Colonic mucosa (tissue), 4 donors: Measurements from ENCODE around the gene SETDB1. TPM values are rescaled to one million over a fixed set of nuclear protein-coding genes. Genes with fewer than 3 reads are reported as not detected.

ENCODE experiments used
- DNase-seq: peaks from one replicate; pipeline ENCODE4 v3.0.0-alpha.2; 2020
- H3K27ac ChIP-seq: fragments of 200-600 bp; one replicate; pipeline ENCODE4 v1.8.0; 2021
- H3K27me3 ChIP-seq: fragments of 200-600 bp; one replicate; pipeline ENCODE4 v1.8.0; 2021
- H3K36me3 ChIP-seq: fragments of 200-600 bp; one replicate; pipeline ENCODE4 v1.8.0; 2021
- H3K4me1 ChIP-seq: fragments of 200-600 bp; one replicate; pipeline ENCODE4 v1.8.0; 2021; ENCODE audit warnings: mild to moderate bottlenecking
- H3K4me3 ChIP-seq: fragments of 200-600 bp; one replicate; pipeline ENCODE4 v1.8.0; 2021
- H3K9ac ChIP-seq, 2 donors: one replicate each; pipeline ENCODE4 v1.7.0; 2013; ENCODE audit warnings: control low read depth in 2 of 2, low read depth in 2 of 2, low read length in 2 of 2
- H3K9me3 ChIP-seq: fragments of 200-600 bp; one replicate; pipeline ENCODE4 v1.8.0; 2021
- intact Hi-C: fragments of 100-400 bp; cut with DNase I; formaldehyde crosslinking; loops from one replicate; pipeline ENCODE4 v1.14.1; 2022
- total RNA-seq, 2 donors: library from RNA; stranded (reverse); fragmentation: NEBNext Ultra II Directional in 1 of 2; extraction: Animal tissue kit (Norgen Biotek cat#: 25700) in 1 of 2; gene quantifications; one replicate each; pipeline ENCODE4 v1.2.1, GENCODE V29; 2021
- TF ChIP-seq, protein P1 (sequence below): fragments of 200-600 bp; IDR thresholded peaks from one replicate; pipeline ENCODE4 v1.8.0; 2022; ENCODE audit warnings: antibody characterized with exemption, mild to moderate bottlenecking
- donor health status: healthy.
- donor health status: DM: no; HTN: no; CAD: no.
- donor health status: DM: no; HTN: no; CAD: no.

Gene SETDB1
- total RNA-seq, 2 donors from 2014 or later = 28.2 to 32.8 TPM

DNA sequence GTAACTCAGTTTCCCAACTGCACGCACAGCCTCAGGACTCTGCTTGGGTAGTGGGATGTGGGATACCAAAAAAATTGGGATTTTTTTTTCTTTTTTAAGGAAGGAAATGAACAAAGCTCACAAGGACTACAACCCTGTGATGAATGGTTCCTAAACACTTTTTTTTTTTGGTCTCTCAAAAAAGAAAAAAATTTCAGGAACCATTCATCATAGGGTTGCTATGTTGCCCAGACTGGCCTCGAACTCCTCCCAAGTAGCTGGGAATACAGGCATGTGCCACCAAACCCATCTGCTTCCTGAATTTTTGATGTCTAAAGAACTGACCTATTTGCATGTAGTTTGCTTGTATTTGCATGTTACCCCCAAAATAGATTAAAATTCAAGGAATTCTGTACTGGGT is 73.8 kb downstream of the SETDB1 start:
- Histone ChIP-seq H3K9me3 (no peaks in the 10 kb centered on the region), H3K27ac (no peak overlapping the region), H3K4me1 (no peaks in the 10 kb centered on the region), H3K27me3 (no peaks in the 10 kb centered on the region), H3K36me3 (no peaks in the 10 kb centered on the region), H3K4me3 (no peak overlapping the region), H3K9ac (no peak overlapping the region)
- intact Hi-C loops = loop anchor here (10.0 kb wide), 1 partner anchor 175 kb away; no protein-coding TSS in a partner anchor
- DNase-seq = no peak
- TF ChIP-seq, protein P1, sequence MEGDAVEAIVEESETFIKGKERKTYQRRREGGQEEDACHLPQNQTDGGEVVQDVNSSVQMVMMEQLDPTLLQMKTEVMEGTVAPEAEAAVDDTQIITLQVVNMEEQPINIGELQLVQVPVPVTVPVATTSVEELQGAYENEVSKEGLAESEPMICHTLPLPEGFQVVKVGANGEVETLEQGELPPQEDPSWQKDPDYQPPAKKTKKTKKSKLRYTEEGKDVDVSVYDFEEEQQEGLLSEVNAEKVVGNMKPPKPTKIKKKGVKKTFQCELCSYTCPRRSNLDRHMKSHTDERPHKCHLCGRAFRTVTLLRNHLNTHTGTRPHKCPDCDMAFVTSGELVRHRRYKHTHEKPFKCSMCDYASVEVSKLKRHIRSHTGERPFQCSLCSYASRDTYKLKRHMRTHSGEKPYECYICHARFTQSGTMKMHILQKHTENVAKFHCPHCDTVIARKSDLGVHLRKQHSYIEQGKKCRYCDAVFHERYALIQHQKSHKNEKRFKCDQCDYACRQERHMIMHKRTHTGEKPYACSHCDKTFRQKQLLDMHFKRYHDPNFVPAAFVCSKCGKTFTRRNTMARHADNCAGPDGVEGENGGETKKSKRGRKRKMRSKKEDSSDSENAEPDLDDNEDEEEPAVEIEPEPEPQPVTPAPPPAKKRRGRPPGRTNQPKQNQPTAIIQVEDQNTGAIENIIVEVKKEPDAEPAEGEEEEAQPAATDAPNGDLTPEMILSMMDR = no peak

DNA sequence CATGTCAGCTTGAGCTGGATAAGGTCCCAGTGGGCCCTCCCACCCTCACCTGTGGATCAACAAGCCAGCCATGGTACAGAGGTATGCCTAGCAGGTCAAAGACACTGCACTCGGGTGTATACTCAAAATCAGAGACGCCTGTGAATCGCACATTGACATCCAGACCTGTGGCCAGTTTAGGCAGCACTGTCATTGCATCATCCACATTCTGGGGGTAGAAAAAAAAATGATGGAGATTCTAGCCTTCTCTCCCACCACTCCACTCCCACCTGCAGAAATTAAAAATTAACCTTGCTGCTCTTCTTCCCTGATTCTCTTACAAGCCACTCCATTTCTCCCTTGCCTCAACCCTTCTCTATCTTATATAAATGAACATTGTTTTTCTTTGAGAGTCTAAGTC is 74.2 kb downstream of the SETDB1 start:
- Histone ChIP-seq H3K9ac (no peak overlapping the region), H3K27ac (no peak overlapping the region), H3K4me1 (no peaks in the 10 kb centered on the region), H3K9me3 (no peaks in the 10 kb centered on the region), H3K27me3 (no peaks in the 10 kb centered on the region), H3K4me3 (no peak overlapping the region), H3K36me3 (no peaks in the 10 kb centered on the region)
- intact Hi-C loops = no loop called here
- no peak for DNase-seq
- TF ChIP-seq, protein P1 = no peak

DNA sequence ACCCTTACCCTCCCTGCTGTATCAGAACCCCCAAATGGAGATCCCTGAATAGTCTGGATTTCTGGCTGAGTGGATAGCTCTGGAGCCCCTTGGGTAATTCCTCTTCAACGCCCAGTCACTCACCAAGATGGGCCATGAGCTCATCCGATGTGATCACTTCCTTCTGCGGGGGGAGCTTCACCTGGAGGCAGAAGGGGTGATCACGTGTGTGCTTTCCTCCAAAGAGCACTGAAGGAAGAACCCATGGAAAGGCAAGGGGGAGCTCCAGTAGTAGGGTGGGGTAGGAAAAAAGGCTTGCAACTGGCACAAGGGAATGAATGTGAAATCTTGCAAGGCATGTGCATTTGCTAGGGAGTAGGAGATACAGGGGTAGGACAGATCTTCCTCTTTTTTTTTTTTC is 75.4 kb downstream of the SETDB1 start:
- H3K27me3 ChIP-seq = no peaks in the 10 kb centered on the region
- TF ChIP-seq, protein P1 = no peak
- H3K36me3 ChIP-seq = no peaks in the 10 kb centered on the region
- intact Hi-C loops = no loop called here
- no peaks in the 10 kb centered on the region for H3K9me3 ChIP-seq
- no peak overlapping the region for H3K9ac ChIP-seq
- H3K4me3 ChIP-seq = no peak overlapping the region
- no peak for DNase-seq
- no peak overlapping the region for H3K27ac ChIP-seq
- no peaks in the 10 kb centered on the region for H3K4me1 ChIP-seq

DNA sequence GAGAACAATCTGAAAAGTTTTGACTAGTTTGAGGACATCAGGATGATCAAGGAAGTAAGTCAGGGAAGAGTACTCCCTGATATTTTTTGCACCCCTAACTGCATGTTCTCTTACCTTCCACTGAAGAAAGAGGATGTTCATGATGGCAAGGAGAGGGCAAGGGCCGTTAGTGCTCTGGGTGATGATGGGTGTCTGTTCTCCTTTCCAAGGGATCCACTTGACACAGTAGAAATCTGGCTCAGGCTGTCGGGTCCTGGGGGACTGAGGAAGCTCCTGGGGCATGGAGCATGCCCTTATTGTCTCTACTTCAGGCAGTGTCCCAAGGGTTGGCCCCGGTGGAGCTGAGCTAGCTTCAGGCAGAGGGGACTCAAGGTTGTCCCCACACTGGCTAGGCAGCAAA is 75.9 kb downstream of the SETDB1 start:
- Histone ChIP-seq H3K27me3 (no peaks in the 10 kb centered on the region), H3K36me3 (no peaks in the 10 kb centered on the region), H3K4me1 (peaks cover 3% of the 10 kb centered on the region), H3K4me3 (no peak overlapping the region), H3K9ac (no peak overlapping the region), H3K9me3 (no peaks in the 10 kb centered on the region), H3K27ac (no peak overlapping the region)
- no peak for DNase-seq
- intact Hi-C loops = no loop called here
- TF ChIP-seq, protein P1 = no peak

DNA sequence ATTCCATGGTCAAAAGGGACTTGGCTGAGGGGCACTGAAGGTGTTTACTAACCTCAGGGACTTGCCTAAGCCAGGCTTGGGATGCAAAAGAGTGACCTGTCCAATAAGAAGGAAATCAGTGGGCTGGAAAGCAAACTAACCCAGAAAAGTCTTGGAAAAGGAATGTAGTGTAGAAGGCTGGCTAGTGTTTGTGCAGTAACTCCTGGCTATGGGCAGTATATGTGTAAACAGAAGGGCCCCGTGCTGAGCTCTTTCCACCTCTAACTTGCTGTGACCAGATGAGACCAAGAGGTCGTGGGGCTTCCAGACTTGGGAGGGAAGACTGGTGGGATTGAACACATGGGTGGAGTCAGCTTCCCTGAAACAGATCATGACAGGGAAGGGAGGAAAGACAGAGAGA is 76.4 kb downstream of the SETDB1 start:
- H3K27ac ChIP-seq = no peak overlapping the region
- TF ChIP-seq, protein P1 = no peak
- no peaks in the 10 kb centered on the region for H3K36me3 ChIP-seq
- no peaks in the 10 kb centered on the region for H3K9me3 ChIP-seq
- H3K27me3 ChIP-seq = no peaks in the 10 kb centered on the region
- peaks cover 8% of the 10 kb centered on the region for H3K4me1 ChIP-seq
- intact Hi-C loops = no loop called here
- no peak overlapping the region for H3K4me3 ChIP-seq
- H3K9ac ChIP-seq = no peak overlapping the region
- DNase-seq = no peak

DNA sequence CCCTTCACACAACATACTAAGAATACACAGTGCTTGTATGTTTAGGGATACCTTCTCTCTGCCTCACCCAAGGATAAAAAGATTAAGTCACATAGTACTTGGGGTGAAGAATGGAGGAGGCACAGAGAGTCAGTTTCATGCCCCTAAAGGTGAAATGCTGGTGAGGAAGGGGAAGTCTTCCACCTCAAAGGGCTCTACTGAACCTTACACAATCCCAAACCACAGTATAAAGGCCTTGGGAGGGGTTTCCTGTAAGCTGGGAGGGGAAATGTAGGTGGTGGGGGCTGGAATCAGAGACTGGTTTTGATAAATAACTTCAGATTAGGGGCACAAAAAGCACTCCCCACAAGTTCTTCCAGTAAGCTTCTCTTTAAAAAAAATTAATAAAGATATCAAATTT is 77.0 kb downstream of the SETDB1 start:
- Histone ChIP-seq H3K9me3 (no peaks in the 10 kb centered on the region), H3K27ac (no peak overlapping the region), H3K9ac (peak overlapping the region in 1 of 2 donors; percentile 17), H3K4me1 (peaks cover 10% of the 10 kb centered on the region), H3K27me3 (no peaks in the 10 kb centered on the region), H3K4me3 (no peak overlapping the region), H3K36me3 (no peaks in the 10 kb centered on the region)
- no peak for DNase-seq
- TF ChIP-seq, protein P1 = no peak
- intact Hi-C loops = no loop called here
